Measurements from ENCODE around the gene ESYT2.

ESYT2 gene

GRCh38 chr7:158759749-158760444, 69.4 kb downstream of the ESYT2 start:
- no peak for TF ChIP-seq CTCF (conservative IDR thresholded peaks at IDR 0.05)
- no peak overlapping the region for H3K27ac ChIP-seq

- TF ChIP-seq CTCF (conservative IDR thresholded peaks at IDR 0.05): no peak
- H3K27ac ChIP-seq: no peak overlapping the region
Observed at GRCh38 chr7:158759245-158759614, 70.1 kb downstream of the ESYT2 start.

- no peak overlapping the region for H3K27ac ChIP-seq
- TF ChIP-seq CTCF (conservative IDR thresholded peaks at IDR 0.05): no peak
Observed at GRCh38 chr7:158758586-158759244, 70.6 kb downstream of the ESYT2 start.

GRCh38 chr7:158757404-158757989, 71.8 kb downstream of the ESYT2 start:
- no peak for TF ChIP-seq CTCF (conservative IDR thresholded peaks at IDR 0.05)
- no peak overlapping the region for H3K27ac ChIP-seq

GRCh38 chr7:158754746-158755444, 74.4 kb downstream of the ESYT2 start:
- TF ChIP-seq CTCF (conservative IDR thresholded peaks at IDR 0.05): no peak
- H3K27ac ChIP-seq: no peak overlapping the region

- H3K27ac ChIP-seq: no peak overlapping the region
- no peak for TF ChIP-seq CTCF (conservative IDR thresholded peaks at IDR 0.05)
Observed at GRCh38 chr7:158753900-158754299, 75.4 kb downstream of the ESYT2 start.

GRCh38 chr7:158751751-158752150, 77.6 kb downstream of the ESYT2 start:
- no peak overlapping the region for H3K27ac ChIP-seq
- TF ChIP-seq CTCF (conservative IDR thresholded peaks at IDR 0.05): no peak

All from VCaP (cell line).